DMS153 treated with DMSO at 0.1 percent for 48 hours (cell line): ENCODE results near the gene SPEG.

Experiments used
- DNase-seq: peaks from one replicate; lab custom pipeline; 2025; ENCODE audit not compliant: unreplicated experiment; lab: John Stamatoyannopoulos, UW

SPEG gene

DNA sequence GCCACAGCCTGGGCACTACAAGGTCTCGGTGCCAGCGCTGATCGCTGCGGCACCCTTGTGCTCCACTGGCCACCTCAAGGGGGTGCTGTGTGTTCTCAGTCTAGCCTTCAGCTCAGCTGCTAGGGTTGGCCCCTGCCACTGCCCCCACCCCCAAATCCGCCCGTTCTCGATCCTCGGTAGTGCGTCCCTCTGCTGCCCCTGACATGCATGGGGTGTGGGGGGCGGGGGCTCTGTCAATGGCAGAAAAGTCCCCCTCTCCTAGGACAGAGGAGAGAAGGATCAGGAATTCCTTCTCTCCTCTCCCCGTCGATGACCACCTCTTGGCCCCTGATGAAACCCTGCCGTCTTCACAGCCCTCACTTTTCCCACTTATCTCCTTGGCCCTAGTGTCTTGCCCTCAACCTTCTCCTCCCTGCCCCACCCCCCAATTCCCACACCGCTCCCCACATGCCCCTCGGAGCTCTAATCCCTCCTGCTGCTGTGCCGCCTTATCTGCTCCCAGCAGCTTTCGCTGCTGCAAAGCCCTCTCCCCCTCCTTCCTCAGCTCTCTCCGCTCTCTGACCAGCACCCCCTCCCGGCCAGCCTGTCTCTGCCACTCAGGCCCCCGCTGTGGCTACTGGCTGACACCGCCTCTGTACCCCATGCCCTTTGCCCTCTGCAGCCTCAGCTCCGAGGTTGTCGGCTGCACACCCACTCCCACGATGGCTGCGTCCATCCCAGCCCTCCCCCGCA, 75.3 kb downstream of the SPEG start:
- peak; percentile 45 for DNase-seq

DNA sequence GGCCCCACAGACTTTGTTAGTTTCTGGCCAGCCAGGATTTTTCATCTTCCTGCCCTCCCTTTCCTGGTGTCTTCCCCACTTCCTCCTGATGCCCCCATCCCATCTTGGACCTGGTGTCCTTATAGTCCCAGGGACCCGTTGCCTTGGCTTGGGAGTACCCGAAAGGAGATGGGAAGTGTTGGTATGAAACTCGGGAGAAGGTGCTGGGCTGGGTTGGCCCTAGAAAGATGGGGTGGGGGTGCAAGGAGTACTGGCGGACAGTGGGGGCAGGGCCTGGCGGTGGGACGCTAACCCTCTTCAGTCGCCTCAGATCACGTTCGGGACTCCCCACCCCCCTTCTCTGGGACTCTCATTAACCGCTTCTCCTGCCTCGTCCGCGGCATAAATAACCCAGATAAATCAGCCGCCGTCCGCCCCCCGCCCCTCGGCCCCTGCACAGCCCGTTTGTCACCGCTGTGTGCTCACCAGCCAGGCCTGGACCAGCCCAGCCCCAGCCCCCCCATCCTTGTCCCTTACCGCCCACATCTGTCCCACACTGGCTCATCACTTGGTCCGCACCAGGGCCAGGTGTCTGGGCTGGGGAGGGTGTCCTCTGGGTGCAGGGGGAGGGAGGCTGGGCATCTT, 76.0 kb downstream of the SPEG start:
- no peak for DNase-seq

DNA sequence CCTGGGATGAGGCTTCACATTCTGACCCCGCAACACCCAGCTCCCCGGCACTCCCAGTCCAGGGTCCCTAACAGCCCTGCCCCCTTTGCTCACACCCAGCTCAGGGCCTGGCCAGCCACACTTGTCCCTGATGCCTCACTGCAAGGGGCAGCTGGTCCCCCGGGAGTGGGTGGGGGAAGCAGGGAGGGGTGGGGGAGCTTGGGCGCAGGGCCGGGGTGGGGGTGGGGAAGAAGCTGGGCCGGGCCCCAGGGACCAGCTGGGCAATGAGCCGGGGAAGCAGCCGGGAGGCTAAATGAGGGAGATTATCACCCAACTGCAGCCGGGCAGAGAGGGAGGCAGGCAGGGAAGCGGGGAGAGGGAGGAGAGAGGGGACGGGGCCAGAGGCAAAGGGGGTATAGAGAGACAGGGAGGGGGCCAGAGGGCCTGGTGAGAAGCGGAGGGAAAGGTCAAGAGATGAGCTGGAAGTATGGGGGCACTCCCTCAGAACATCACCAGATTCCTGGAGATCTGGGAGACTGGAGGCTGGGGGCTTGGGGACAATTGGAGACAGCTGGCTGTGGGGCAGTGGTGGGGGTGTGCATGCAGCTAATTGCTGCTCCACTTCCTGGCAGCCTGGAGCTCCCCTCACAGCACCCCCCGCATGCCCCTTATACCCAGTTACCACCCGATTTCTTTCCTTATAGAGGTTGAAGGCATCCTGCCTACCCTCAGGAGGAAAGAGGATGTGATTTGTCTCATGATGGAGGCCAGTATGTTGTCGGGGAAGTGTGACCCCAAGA, 77.1 kb downstream of the SPEG start:
- no peak for DNase-seq

DNA sequence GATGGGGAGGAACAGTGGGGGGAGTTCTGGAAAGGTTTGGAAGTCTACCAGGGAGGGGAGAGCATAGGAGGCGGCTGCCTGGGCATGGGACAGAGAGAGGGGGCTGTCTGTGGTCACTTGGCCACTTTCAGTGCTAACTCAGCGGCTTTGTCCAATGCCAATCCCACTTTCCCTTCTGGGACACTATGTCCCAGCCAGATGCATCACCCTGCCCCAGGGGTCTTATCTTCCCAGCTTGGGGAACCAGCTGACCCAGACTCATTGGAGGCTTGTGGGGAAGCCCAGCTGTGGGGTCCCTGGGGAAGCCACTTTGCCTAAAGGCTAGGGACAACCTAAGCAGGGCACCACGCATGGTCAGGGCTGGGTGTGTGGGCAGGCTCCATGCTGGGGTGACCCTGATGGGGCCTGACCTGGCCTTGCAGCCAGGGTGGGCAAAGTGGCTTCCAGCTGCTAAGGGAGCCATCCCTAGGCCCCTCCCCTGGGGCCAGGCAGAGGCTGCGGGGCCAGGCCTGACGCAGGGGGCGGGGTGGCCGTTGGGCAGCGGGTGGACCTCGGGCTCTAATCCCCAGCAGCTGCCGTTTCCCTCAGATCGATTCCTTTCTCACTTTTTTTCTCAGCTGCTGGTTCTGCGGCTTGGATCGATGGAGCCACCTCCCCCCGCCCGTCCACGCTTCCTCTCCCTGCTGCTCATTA, 78.0 kb downstream of the SPEG start:
- DNase-seq, result no peak

DNA sequence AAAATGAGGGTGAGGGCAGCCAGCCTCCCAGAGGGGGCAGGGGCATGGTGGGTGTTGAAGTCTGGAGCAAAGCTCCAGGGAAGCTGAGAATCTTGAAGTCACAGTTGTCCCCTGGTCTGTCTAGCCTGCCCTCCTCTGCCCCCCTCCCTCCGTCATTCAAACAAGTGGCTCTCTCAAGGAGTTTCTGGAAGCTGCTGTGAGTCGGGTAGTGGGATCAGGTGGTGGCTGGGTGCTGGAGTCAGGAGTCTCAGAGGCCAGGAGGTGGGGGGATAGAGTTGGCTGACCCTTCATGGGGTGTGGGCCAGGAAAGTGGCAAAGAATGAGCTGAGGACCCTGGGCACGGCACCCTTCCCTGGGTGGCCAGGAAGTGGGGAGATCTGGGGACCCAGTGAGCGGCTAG, 79.1 kb downstream of the SPEG start:
- DNase-seq, result no peak

DNA sequence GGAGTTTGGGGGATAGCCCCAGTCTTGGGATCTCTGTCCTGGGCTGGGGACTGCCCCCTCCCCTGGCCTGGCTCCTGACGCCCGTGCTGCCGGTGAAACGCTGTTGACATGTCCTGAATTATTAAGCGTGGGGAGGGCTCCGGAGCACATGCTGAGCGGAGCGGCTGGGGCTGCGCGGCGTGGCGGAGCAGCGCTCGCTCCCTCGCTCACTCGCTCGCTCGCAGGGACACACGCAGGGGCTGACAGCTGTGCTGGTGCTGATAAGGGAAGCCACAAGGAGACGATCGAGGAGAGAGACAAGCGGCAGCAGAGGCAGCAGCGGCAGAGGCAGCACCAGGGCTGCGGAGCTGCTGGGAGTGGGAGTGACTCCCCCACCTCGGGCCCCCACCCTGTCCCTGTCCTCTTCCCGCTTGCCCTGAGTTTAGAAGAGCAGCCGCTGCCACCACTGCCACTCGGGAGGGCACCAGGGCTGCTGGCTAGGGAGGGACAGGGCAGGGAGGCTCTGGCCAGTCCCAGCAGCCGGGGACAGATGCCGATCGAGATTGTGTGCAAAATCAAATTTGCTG, 79.6 kb downstream of the SPEG start, which contains the start of gene ASIC4:
Gene ASIC4 (plus strand): TSS at position 287 of the 566 bp plus-strand sequence. CDS start 243 bp downstream, at position 530.
- DNase-seq, result no peak

DNA sequence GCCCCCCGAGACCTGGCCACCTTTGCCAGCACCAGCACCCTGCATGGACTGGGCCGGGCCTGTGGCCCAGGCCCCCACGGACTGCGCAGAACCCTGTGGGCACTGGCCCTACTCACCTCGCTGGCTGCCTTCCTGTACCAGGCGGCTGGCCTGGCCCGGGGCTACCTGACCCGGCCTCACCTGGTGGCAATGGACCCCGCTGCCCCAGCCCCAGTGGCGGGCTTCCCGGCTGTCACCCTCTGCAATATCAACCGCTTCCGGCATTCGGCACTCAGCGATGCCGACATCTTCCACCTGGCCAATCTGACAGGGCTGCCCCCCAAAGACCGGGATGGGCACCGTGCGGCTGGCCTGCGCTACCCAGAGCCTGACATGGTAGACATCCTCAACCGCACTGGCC, 80.2 kb downstream of the SPEG start:
- no peak for DNase-seq

DNA sequence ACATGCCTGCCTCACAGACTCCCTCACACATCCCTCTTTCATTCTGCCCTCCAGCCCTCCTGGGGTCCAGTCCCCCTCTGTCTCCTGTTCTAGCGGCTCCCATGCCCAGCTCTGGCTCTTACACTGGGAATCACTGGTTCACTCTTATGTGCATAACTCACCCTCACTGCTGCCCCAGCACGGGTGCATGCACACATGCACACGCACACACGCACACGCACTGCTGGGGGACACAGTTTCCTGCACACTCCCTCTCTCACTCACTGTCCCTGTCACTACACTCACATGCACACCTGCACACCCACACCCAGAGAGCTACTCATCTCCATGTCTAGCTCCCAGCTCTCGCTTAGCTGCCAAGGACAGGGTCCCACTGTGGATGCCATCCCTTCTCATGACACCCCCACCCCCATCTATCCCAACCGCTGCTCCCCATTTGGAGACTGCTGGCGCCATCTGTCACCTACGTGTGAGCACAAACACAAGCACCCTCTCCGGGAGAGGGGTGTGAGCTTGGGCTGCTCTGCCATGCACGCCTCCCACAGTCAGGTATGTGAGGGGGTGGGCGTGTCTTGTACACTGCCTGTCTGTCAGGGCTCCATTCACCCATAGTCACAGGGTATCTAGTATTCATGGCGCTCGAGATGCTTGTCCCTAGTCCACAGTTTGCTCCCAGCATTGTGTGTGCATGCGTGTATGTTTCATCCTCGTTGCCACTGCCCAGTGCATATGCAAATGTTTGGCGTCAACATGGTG, 81.4 kb downstream of the SPEG start:
- no peak for DNase-seq

DNA sequence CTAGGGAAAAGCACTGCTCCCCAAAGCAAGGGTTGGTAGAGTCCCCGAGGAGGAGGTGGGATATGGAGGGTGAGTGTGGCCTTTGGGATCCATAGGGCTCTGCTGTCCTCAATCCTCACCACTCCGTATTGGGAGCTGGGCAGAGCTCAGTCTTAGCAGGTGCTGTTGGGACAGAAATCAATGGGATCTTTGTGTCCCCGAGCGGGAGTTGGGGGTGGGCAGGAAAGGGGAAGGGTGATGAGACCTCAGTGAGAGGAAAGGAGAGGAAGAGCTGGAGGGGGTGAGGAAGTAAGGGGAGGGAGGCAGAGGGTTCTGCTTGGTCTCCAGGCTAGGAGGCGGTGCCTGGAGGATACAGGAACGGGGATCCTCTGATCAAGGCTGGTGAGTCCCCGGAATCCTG, 82.2 kb downstream of the SPEG start:
- no peak for DNase-seq

DNA sequence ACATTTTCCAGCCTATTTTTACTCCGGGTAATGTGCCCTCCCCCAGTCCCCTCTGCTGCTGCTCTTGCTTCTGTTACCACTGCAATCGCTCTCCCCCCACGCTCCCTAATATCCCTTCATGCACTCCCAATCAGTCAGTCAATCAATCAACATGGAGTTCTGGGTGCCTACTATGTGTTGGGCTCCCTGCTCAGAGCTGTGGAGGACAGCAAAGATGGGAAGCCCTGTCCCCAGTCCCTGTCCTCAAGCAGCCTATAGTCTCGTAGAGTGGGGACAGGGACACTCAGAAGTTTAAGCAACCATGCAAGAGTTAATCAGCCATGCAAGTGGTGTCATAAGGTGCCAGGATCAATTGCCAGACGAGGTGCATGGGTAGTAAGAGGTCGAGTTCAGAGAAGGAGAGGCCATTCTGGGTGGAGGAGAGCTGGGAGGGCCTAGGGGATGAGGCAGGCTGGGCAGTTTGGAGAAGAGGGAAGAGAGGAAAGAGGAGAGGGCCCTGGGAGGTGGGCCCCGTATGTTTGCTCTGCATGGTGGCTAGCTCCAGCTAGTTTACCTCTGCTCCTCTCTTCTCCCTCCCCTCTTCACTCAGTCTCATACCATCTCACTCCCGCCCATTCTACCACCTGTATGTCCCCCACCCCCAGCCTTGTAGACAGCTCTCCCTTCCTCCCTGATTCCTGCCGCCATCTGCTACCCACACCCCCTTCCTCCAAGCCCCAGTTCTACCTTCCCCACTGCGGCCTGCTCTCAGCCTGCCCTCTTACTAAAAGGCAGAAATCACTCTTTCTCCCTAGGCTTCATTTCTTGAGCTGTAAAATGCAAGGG, 83.5 kb downstream of the SPEG start:
- DNase-seq, result no peak

DNA sequence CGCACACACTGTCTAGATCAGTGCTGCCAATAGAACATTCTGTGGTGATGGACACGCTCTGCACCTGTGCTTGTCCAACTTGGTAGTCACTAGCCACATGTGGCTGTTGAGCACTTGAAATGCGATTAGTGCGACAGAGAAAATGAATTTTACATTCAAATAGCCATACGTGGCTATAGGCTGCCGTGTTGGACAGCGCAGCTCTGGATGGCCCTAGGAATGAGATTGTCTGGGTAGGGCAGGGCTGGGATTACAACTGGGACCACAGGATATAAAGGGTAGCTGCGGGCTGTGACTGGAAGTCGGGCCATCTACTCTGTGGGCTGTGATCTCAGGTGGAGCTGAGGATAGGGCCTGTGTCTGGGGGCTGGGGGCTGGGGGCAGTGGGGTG, 84.9 kb downstream of the SPEG start:
- DNase-seq, result no peak

DNA sequence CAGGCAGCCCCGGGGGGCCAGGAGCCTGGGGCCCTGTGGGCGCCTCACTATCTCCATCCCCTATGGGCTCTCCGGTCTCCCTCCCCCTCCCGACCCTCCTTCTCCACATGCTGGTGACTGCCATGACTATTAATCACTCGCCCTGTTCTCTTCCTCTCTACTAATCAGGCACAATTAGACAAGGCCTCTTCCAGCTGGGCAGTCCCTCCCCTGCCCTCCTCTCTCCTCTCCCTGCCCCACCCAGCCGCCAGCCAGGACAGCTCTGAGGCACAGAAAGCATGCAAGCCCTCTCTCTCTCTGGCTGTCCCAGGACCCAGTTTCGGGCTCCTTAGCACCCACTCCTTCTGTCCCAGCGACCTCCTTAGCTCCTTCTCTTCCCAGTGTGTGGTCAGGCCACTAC, 85.4 kb downstream of the SPEG start:
- DNase-seq, result no peak

DNA sequence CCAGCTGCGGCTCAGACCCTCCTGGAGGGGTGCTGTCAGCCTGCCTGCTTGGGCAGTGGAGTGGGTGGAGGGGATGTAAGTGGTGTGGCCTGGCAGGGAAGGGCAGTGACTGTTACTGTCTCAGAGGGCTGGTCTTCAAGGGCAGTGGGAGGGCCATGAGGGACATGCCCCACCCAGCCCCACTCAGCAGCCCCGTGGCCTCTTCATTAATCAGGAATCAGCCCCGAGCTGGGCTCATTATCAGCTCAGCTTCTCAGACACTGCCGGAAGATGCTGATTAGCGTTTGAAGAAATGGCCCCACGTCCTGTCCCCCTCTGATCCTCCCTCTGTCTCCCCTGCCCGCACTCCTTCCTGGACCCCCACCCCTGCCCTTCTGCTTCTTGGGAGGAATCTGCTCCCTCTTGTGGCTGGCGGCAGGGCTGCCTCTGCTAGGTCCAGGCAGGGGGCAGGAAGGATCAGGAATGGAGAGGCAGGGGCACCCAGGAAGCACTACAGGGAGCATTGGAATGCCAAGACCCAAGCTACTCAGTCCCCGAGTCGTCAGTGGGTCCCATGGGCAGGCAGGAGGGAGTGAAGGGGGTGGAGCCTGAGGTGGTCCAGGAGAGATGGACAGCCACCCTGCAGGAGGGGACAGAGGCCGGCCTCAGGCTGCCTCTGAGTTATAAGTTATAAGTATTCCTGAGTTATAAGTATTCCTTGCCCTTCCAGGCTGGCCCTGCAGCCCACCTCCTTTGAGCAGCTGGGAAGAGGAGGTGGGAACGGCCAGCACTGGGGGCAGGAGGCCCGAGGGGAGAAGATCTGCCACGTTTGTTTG, 86.6 kb downstream of the SPEG start:
- no peak for DNase-seq

DNA sequence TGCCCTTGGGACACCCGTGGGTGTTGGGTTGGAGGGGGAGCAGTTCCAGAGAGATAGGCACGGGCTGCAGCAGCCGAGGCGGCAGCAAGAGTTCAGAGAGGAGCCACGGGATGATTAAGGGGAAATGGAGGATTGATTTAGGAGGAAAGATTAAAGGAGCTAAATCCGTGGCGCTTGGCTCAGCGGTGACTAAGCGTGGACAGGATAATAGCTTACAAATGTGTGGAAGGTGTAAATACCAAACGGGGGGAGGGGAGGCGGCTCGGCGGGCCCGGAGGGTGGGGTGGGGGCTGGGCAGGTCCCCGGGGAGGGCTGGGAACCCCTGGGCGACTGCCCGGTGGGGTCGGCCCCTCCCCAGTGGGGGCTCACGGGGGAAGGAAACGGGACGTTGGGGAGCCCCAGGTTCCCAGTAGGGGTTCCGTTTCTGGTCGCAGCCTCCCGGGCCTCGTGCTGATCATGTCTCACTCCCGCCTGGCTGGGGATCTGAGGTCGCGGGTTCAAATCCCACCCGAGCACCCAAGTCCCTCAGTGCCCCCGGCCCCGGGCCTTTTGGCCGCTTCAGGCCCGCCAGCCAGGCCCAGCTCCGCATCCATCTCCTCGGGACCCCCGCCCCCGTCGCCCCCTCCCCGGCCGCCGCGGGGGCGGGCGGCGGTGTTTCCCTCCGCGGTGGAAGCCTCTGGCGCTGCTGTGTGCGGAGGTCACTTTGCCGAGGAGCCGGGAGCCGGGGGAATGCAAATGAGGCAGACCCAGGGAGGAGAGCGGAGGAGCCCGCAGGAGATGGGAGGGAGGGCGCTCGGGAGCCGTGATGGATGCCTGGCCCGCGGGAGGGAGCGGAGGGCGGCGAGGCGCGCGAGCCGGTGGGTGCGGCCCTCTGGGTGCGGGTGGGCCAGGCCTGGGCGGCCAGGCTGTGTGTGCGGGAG, 87.7 kb downstream of the SPEG start:
- DNase-seq, result no peak

DNA sequence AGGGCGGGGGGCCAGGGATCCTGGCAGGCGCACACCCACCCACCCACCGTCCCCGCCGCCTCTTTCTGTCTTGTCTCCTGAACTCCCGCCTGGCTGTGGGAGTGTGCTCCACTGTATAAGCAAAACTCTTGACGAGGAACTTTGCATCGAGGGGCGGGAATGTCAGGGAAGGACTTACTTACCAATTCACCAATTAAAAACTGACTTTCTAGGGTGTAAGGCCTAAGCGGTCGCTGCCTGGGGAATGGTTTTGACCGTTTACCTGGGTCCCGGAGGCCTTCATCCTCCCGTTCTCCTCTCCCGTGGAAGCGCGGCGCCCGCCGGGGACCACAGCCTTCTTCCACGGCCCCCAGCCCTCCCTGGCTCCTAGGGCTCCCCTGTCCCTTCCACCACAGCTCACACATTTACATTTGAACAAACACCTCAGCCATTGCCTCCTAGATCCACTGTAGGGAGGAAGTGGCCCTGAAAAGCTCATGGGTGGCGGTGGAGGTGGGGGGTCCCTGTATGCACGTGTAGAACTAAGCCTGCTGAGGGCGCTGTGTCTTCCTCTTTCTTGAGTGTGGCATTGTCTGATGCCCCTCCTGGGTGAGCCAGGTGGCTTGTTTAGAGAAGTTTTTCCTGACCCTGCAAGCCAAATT, 88.5 kb downstream of the SPEG start:
- DNase-seq, result no peak

DNA sequence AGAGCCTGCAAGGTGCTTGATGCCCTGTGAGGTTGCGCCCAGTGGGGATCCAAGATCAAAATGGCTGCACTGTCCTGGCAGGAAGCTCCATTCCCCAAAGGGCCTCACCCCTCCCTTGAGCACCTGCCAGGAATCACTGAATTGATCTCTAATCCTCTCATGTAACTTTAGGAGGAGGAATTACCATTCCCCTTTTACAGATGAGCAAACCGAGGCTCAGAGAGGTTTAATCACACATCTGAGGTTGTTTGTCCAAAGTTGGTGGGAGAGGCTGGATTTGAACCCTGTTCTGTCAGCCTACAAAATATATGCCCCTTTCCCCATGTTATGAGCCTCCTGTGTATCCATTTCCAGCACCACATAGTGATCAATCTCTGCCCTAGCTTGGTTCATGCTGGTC, 90.2 kb downstream of the SPEG start:
- no peak for DNase-seq

DNA sequence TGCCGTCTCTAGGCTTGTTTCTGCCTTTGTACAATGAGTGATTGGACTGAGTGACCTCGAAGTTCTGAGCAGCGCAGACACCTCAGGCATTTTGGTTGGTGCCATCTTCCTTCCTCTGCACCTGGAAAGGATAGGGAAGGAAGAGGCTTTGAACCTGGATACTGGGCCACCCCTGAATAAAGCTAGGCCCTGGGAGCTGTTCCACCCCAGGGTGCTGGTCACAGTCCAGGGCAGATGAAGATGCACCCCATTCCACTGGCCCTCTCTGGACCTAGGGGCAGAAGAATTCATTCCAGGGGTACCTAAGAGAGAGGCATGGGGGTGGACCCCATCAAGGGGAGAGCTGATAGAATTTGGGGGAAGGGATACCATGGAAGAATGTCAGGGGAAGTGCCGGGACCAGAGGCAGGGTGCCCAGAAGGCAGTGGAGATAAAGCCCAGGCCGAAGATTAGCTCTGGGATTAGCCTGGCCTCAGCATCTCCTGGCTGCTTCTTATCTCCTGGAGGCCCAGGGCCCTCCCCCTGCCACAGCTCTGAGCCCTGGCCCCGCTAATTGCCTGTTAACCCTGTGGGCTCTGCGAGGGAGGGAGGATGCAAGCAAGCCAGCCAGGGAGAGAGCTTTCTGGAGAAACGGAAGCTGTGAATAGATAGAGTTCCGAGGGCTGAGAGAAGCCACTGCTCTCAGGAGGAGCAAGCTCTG, 91.0 kb downstream of the SPEG start:
- DNase-seq, result no peak
